HCT116 (cell line): ENCODE measurements around the gene PCAT7. TPM values are rescaled to one million over a fixed set of nuclear protein-coding genes. Genes with fewer than 3 reads are reported as not detected.

Source experiments
- ATAC-seq: fragments of 200-7000 bp; cut with Tn5 transposase; 2 replicates; pipeline ENCODE4 v1.9.1; 2020; ENCODE audit warnings: mild to moderate bottlenecking, moderate library complexity
- BruUV-seq: library from RNA; stranded (reverse); fragments of 400-500 nt; replicated peaks from 2 replicates; lab custom pipeline; 2021; lab: Mats Ljungman, UMichigan
- CTCF ChIA-PET: fragments of 300-600 bp; sonication (Branson Sonifier 250); formaldehyde crosslinking; loops from one replicate; lab custom pipeline; 2021; ENCODE audit warnings: antibody characterized with exemption; lab: Charles Lee
- POLR2A ChIA-PET: fragments of 300-600, 350-600 bp; sonication (Branson Sonifier 250); formaldehyde crosslinking; loops from one replicate; lab custom pipeline; 2021; ENCODE audit warnings: antibody characterized with exemption; lab: Charles Lee
- RAD21 ChIA-PET, 2 experiments: fragments of 300-600 bp; sonication (Branson Sonifier 250); formaldehyde crosslinking; loops; one replicate each; lab custom pipeline; 2023; ENCODE audit warnings: low total read pairs in 2 of 2; ENCODE audit not compliant: uncharacterized antibody in 2 of 2, unreplicated experiment in 2 of 2, low non-redundant PET in 1 of 2; lab: Charles Lee
- DNase-seq: peaks from one replicate; pipeline ENCODE4 v3.0.0-alpha.2; 2010; ENCODE audit warnings: low read depth, low spot score
- H2AFZ ChIP-seq: fragments of 200-600 bp; shearing (Covaris generic), sonication (generic); 2 replicates; pipeline ENCODE4 v1.6.1; 2017; ENCODE audit warnings: low read depth, mixed run types, mixed read lengths, antibody characterized with exemption, low read length; ENCODE audit not compliant: poor library complexity, severe bottlenecking
- H3K27ac ChIP-seq: 2 replicates; pipeline ENCODE4 v1.5.1; 2012; ENCODE audit warnings: low read depth, low read length
- H3K27me3 ChIP-seq: fragments of 200-600 bp; sonication (generic); 2 replicates; pipeline ENCODE4 v1.6.1; 2016; ENCODE audit warnings: mixed run types, low read length, mixed read lengths; ENCODE audit not compliant: insufficient read depth
- H3K36me3 ChIP-seq, 2 experiments: fragments of 200-500 bp in 1 of 2; fragments of 200-600 bp in 1 of 2; sonication (Bioruptor generic) in 1 of 2; sonication (generic) in 1 of 2; 2 replicates each; pipeline versions ENCODE4 v1.5.1 to v1.6.1; 2014 to 2016; ENCODE audit warnings: low read length in 2 of 2, inconsistent platforms in 1 of 2, mixed read lengths in 1 of 2, mixed run types in 1 of 2; ENCODE audit not compliant: insufficient read depth in 2 of 2, control insufficient read depth in 1 of 2
- H3K4me1 ChIP-seq, 2 experiments: fragments of 200-600 bp in 1 of 2; sonication (generic) in 1 of 2; 2 replicates each; pipeline versions ENCODE4 v1.5.1 to v1.6.1; 2012 to 2017; ENCODE audit warnings: low read length in 2 of 2, inconsistent platforms in 1 of 2, mild to moderate bottlenecking in 1 of 2, mixed read lengths in 1 of 2, mixed run types in 1 of 2, moderate library complexity in 1 of 2; ENCODE audit not compliant: insufficient read depth in 2 of 2, control insufficient read depth in 1 of 2
- H3K4me2 ChIP-seq: fragments of 200-600 bp; sonication (generic); 2 replicates; pipeline ENCODE4 v1.6.1; 2017; ENCODE audit warnings: mixed run types, low read length, mixed read lengths
- H3K4me3 ChIP-seq, 2 experiments: fragments of 200-600 bp in 1 of 2; sonication (generic) in 1 of 2; replicated peaks in 1 of 2; 2 replicates each; pipeline ENCODE4 v1.5.1; 2011 to 2016; ENCODE audit warnings: low read length in 2 of 2, control low read depth in 1 of 2, low read depth in 1 of 2, mild to moderate bottlenecking in 1 of 2, mixed read lengths in 1 of 2, mixed run types in 1 of 2
- H3K79me2 ChIP-seq: fragments of 200-600 bp; sonication (generic); 2 replicates; pipeline ENCODE4 v1.6.1; 2017; ENCODE audit warnings: mild to moderate bottlenecking, mixed run types, low read length, moderate library complexity, mixed read lengths; ENCODE audit not compliant: insufficient read depth
- H3K9ac ChIP-seq: fragments of 200-600 bp; sonication (generic); 2 replicates; pipeline ENCODE4 v1.6.1; 2016; ENCODE audit warnings: low read length, mixed read lengths
- H3K9me2 ChIP-seq: fragments of 200-600 bp; sonication (generic), shearing (Covaris generic); 2 replicates; pipeline ENCODE4 v1.6.1; 2017; ENCODE audit warnings: mixed run types, mild to moderate bottlenecking, moderate library complexity; ENCODE audit not compliant: insufficient read depth
- H3K9me3 ChIP-seq, 2 experiments: fragments of 200-500 bp in 1 of 2; fragments of 200-600 bp in 1 of 2; sonication (Bioruptor generic) in 1 of 2; sonication (generic) in 1 of 2; 2 replicates each; pipeline ENCODE4 v1.6.1; 2014 to 2017; ENCODE audit warnings: low read length in 2 of 2, mixed read lengths in 2 of 2, inconsistent platforms in 1 of 2, low read depth in 1 of 2, mild to moderate bottlenecking in 1 of 2, mixed run types in 1 of 2, moderate library complexity in 1 of 2; ENCODE audit not compliant: control insufficient read depth in 1 of 2, insufficient read depth in 1 of 2
- H4K20me1 ChIP-seq: fragments of 200-600 bp; sonication (generic), shearing (Covaris generic); 2 replicates; pipeline ENCODE4 v1.6.1; 2017; ENCODE audit warnings: mixed run types, mild to moderate bottlenecking, moderate library complexity; ENCODE audit not compliant: insufficient read depth
- REST ChIP-seq: IDR thresholded peaks from 2 replicates; pipeline ENCODE4 v1.6.1; 2012; ENCODE audit warnings: low read depth
- SRF ChIP-seq: IDR thresholded peaks from 2 replicates; pipeline ENCODE4 v1.6.1; 2012; ENCODE audit warnings: low read depth
- intact Hi-C: fragments of 100-400 bp; cut with micrococcal nuclease; formaldehyde crosslinking; loops from 2 replicates; pipeline ENCODE4 v1.10.0; 2022
- total RNA-seq: library from RNA; stranded (reverse); gene quantifications from one replicate; pipeline ENCODE4 v1.2.1, GENCODE V29; 2021; ENCODE audit not compliant: unreplicated experiment

The PCAT7 gene
- total RNA-seq, 1 experiment from 2014 or later = 3.8 TPM

GRCh38 chr9:94602666-94603065, 47.8 kb downstream of the PCAT7 start:
- TF ChIP-seq SRF (0 out of 2 replicates have a peak, but pooled peaks have one; percentile 7), REST (no peak)
- TF ChIP-seq, all 23 proteins: peak for 1
- H3K27ac ChIP-seq = no peak overlapping the region
- CTCF ChIA-PET = no interaction called here
- POLR2A ChIA-PET = no interaction called here
- no peaks in the 10 kb centered on the region for H3K9me3 ChIP-seq
- DNase-seq = no peak
- H3K4me2 ChIP-seq = peak overlapping the region; percentile 54; the same call in 1 of the 2 replicates
- H3K79me2 ChIP-seq = no peaks in the 10 kb centered on the region
- H3K9ac ChIP-seq = no peak overlapping the region
- no peak overlapping the region for H3K4me3 ChIP-seq
- no peaks in the 10 kb centered on the region for H3K27me3 ChIP-seq
- peak overlapping the region; percentile 93 for H2AFZ ChIP-seq
- no peaks in the 10 kb centered on the region for H4K20me1 ChIP-seq
- no peaks in the 10 kb centered on the region for H3K9me2 ChIP-seq
- RAD21 ChIA-PET = no interaction called here
- peaks cover 0 to 11% of the 10 kb centered on the region in 2 experiments; a peak in 2 of 4 replicates for H3K4me1 ChIP-seq
- BruUV-seq = no TSS peak
- ATAC-seq = no peak
- intact Hi-C loops = loop anchor here (2.0 to 10.0 kb wide), 3 partner anchors 50 to 918 kb away; no protein-coding TSS in a partner anchor
- no peaks in the 10 kb centered on the region for H3K36me3 ChIP-seq
